Tibial nerve (tissue), 4 donors: ENCODE results near the gene FCHSD2.

Experiments used
- EP300 ChIP-seq, 2 donors: sonication (generic); formaldehyde crosslinking; IDR thresholded peaks; one replicate each; pipeline ENCODE4 v1.6.1; 2017; ENCODE audit warnings: antibody characterized with exemption in 2 of 2, mild to moderate bottlenecking in 1 of 2
- POLR2A ChIP-seq, 2 donors: fragments of 450-650 bp; IDR thresholded peaks; one replicate each; pipeline ENCODE4 v1.6.1; 2017; ENCODE audit warnings: antibody characterized with exemption in 2 of 2, mild to moderate bottlenecking in 2 of 2, moderate library complexity in 2 of 2
- TF ChIP-seq, protein P1 (sequence below), 5 experiments: fragments of 200-600 bp in 3 of 5; fragments of 450-650 bp in 2 of 5; sonication (generic) in 3 of 5; IDR thresholded peaks; one replicate each; pipeline ENCODE4 v1.5.1; 2016 to 2019; ENCODE audit warnings: antibody characterized with exemption in 5 of 5, mild to moderate bottlenecking in 3 of 5, moderate library complexity in 2 of 5

DNA sequence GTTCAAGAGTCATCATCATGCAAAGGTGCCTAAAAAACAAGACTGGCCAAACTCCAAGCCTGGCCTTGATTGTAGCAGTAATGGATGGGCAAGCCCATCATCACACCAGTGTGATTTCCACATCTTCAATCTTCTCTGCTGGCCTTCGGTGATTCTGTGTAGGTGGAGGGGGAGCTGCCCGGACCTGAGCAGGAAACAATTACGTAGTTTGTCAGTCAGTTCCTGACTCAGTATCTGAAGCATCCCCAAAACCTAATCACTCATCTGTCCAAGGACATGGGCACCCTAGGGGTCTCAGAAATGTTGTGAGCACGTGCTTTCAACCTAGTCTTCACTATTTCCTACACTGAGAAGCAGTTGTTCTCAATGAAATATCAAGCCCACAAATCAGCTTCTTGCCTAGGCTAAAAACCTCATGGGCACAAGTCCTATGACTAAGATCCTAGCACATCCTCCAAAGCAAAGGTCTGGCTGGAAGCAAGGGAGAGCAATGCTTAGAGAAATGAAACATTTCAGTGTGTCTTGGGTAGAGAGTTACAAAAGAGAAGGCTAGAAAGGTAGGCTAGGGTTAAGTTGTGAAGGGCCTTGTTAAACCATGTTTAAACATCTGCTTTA is 303.3 kb downstream of the FCHSD2 start:
- TF ChIP-seq POLR2A (IDR thresholded peaks at IDR 0.05) (no peak), EP300 (IDR thresholded peaks at IDR 0.05) (no peak)
- TF ChIP-seq, protein P1, sequence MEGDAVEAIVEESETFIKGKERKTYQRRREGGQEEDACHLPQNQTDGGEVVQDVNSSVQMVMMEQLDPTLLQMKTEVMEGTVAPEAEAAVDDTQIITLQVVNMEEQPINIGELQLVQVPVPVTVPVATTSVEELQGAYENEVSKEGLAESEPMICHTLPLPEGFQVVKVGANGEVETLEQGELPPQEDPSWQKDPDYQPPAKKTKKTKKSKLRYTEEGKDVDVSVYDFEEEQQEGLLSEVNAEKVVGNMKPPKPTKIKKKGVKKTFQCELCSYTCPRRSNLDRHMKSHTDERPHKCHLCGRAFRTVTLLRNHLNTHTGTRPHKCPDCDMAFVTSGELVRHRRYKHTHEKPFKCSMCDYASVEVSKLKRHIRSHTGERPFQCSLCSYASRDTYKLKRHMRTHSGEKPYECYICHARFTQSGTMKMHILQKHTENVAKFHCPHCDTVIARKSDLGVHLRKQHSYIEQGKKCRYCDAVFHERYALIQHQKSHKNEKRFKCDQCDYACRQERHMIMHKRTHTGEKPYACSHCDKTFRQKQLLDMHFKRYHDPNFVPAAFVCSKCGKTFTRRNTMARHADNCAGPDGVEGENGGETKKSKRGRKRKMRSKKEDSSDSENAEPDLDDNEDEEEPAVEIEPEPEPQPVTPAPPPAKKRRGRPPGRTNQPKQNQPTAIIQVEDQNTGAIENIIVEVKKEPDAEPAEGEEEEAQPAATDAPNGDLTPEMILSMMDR (IDR thresholded peaks at IDR 0.05) = no peak
